Fibroblast of lung (primary cell): ENCODE measurements around the gene LCN15.

Source experiments
- CTCF ChIP-seq, 2 donors: IDR thresholded peaks in 1 of 2; conservative IDR thresholded peaks in 1 of 2; 1 replicate in 1 of 2; 2 replicates in 1 of 2; pipeline ENCODE4 v1.5.1; 2011 to 2012; ENCODE audit warnings: low read length in 2 of 2, control low read depth in 1 of 2, inconsistent platforms in 1 of 2, low read depth in 1 of 2, mild to moderate bottlenecking in 1 of 2
- EZH2 ChIP-seq: IDR thresholded peaks from 2 replicates; pipeline ENCODE4 v1.5.1; 2012; ENCODE audit warnings: low read length, control low read depth, mild to moderate bottlenecking; ENCODE audit errors: missing control alignments

- no peak for TF ChIP-seq CTCF (conservative IDR thresholded peaks at IDR 0.05 in 1 of 2, IDR thresholded peaks at IDR 0.05 in 1 of 2; ENCODE audit: low read depth in 1 of 2, low read length in 2 of 2)
- no peak for TF ChIP-seq EZH2
Measured at GRCh38 chr9:136773386-136774044, 9.2 kb upstream of the LCN15 start.
